Stimulated activated CD4-positive, alpha-beta T cell treated with anti-CD3 and anti-CD28 coated beads, Interleukin-12 subunit alpha, Interleukin-12 subunit beta, amount 100 ng/mL, for 24 hours (primary cell): Measurements from ENCODE around the gene FAF1.
"Not testable (repeated sequence)": the region's sequence is repeated elsewhere in the genome, so short reads cannot be mapped to it uniquely, and the experiment has no call there.

Experiments
- DNase-seq, 2 experiments: peaks; one replicate each; pipeline ENCODE4 v3.0.0-alpha.2; 2020; ENCODE audit warnings: low read depth in 2 of 2

Gene FAF1

DNA sequence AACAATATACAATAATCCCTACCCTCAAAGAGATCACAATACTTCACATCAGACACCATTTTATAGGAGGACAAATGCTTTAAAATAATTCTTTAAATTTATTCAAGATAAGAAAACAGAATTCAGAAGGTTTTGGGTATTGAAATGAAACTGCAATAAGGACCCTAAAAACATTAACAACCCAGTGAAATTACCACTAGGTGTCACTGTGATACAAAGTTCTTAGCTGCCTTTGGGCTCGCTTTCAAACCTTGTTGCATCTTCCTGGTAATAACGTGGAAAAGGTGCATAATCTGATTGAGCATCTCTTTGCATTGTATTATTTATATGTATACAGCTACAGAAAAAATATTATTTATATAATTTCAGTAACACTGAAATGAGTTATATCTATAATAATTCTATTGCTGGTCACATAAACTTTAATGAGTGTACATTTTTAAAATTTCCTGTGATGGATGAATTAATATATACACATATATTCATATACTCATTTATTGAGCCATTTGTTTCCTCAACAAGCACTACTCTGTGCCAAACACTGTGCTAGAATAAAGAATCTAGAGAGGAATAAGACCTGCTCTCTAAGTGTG is 185.2 kb downstream of the FAF1 start:
- DNase-seq, result no peak

GRCh38 chr1:50766688-50767087 is 193.4 kb downstream of the FAF1 start:
- no peak for DNase-seq

- DNase-seq, result not testable (repeated sequence)
Measured at GRCh38 chr1:50756543-50756942, 203.5 kb downstream of the FAF1 start.

- DNase-seq, result not testable (repeated sequence)
Measured at GRCh38 chr1:50754764-50755163, 205.3 kb downstream of the FAF1 start.

GRCh38 chr1:50750021-50750619 is 209.9 kb downstream of the FAF1 start:
- DNase-seq, result no peak

- no peak for DNase-seq
Measured at GRCh38 chr1:50747394-50747793, 212.7 kb downstream of the FAF1 start.

DNA sequence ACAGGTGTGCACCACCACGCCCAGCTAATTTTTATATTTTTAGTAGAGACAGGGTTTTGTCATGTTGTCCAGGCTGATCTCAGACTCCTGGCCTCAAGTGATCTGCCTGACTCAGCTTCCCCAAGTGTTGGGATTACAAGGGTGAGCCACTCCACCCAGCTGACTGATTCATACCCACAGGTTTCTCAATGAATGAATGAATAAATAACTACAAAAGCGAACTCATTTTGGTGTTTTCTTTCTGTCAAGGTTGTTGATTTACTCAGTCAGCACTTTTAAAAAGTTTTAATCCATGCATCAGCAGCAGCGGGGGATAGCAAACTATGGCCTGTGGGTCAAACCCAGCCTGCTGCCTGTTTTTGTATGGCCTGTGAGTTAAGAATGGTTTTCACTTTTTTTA is 217.5 kb downstream of the FAF1 start:
- DNase-seq, result no peak

DNA sequence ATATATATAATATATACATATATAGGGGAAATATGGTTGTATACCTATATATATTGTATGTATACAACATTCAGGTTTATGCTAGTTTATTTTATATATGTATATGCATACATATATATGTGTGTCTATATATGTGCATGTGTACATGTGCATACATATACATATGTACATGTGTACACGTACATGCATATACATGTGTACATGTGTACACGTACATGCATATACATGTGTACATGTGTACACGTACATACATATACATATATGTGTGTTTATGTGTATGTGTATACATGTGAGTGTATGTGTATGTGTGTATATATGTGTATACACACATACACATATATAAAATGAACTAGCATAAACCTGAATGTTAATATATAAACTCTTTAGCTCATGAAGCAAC is 220.9 kb downstream of the FAF1 start:
- DNase-seq, result no peak

GRCh38 chr1:50735443-50735842 is 224.6 kb downstream of the FAF1 start:
- no peak for DNase-seq

GRCh38 chr1:50727578-50727977 is 232.5 kb downstream of the FAF1 start:
- not testable (repeated sequence) for DNase-seq

- no peak for DNase-seq
Measured at GRCh38 chr1:50724626-50725286, 235.3 kb downstream of the FAF1 start.

DNA sequence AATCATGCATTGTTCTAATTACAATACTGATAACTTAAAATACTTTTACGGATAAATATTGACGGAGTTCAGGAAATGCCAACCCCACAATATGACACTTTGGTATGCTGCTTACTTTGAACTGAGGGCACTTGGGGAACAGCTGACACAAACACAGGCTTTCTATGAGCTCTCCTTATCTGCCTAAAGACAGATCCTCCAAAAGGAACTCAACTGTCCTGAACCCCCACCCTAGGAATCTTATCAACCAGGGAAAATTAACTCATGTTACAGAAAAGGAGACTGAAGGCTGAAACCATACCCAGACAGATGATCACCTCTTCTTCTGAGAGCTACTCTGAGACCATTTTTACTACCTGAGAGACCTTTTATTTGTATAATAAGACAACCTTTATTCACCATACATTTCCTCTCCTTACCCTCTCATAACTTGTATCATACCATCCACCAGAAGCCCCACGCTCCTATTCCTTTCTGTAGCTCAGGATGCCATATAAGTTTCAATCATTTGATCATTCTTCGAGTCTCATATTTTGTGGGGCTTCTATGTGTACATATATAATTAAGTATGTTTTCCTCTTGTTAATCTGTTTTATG is 239.5 kb downstream of the FAF1 start:
- DNase-seq, result no peak

GRCh38 chr1:50719126-50719525 is 240.9 kb downstream of the FAF1 start:
- DNase-seq, result no peak

- DNase-seq, result no peak
Measured at GRCh38 chr1:50717327-50717726, 242.7 kb downstream of the FAF1 start.

DNA sequence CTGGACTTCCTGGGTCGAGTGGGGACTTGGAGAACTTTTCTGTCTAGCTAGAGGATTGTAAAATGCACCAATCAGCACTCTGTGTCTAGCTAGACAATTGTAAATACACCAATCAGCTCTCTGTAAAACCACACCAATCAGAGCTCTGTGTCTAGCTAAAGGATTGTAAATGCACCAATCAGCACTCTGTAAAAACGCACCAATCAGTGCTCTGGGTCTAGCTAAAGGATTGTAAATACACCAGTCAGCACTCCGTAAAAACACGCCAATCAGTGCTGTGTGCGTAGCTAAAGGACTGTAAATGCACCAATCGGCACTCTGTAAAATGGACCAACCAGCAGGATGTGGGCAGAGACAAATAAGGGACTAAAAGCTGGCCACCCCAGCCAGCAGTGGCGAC is 243.6 kb downstream of the FAF1 start:
- not testable (repeated sequence) for DNase-seq

- no peak for DNase-seq
Measured at GRCh38 chr1:50710099-50710498, 250.0 kb downstream of the FAF1 start.

- no peak for DNase-seq
Measured at GRCh38 chr1:50707824-50708223, 252.2 kb downstream of the FAF1 start.

DNA sequence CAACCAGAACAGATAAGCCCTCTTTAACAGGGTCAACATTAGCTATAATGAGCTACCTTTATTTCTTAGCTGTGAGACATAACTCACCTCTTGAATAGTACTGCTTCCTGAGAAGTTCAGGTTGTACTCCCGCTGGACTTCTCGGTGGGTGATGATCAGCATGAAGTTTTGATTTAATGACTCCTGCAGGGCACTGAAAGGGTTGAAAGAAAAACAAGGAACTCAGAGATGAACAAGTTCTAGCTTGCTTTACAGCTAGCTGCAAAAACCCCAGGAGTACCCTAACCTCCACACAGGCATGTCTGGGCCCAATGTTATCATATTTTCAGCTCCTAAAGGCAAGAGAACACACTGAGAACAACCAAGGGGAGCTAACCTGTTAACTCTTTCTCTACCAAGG is 254.4 kb downstream of the FAF1 start:
- DNase-seq, result no peak

GRCh38 chr1:50705041-50705440 is 255.0 kb downstream of the FAF1 start:
- no peak for DNase-seq

- no peak for DNase-seq
Measured at GRCh38 chr1:50704126-50704525, 255.9 kb downstream of the FAF1 start.

DNA sequence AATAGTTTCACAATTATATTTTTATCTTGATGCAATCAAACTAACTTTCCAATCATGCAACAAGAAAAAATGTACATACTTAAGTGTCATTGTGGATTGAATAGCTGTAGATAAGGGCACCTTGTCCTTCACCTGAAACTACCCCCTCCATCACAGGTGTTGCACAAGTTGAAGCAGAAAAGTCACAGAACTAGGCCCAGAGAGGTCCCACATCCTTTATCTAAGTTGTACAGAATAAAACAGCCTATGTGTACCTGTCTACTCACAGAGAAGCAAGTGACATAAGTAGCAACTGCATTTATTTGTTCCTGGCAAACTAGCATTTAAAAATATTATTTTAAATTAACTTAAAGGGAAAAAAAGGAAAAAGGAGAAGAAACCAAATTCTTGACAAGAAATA is 256.8 kb downstream of the FAF1 start:
- no peak for DNase-seq

- DNase-seq, result no peak
Measured at GRCh38 chr1:50702395-50702794, 257.7 kb downstream of the FAF1 start.

DNA sequence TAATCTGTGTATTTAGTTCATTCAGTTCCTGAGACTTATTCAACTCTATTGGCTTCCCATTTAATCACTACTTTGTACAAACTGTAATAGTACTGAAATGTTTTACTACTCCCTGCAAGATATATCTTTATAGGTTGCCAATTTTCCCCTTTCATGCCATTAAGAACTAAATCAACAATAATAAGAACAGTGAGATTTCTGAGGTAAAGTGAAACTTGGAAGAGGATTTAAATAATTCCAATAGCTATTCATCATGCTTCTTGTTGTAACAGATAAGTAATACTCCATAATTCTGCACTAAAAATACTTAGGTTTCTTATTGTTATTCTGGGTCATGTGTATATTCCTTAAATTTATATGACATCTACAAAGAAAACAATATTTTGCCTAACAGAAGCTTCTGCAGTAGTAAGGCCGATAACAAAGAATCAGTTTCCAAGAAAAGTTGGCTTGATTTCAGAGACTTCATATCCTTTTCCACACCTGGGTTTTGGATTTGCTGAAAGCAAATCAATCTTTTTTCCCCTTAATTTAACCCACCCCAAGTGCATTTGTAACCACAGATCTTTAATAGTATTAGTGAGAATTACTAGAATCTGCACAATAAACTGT is 258.3 kb downstream of the FAF1 start:
- DNase-seq, result no peak
